ENCODE measurements around the gene MOSPD2. TPM values are rescaled to one million over a fixed set of nuclear protein-coding genes. Genes with fewer than 3 reads are reported as not detected.

The MOSPD2 gene
- total RNA-seq, 1 experiment from 2014 or later, result 6.4 TPM

DNA sequence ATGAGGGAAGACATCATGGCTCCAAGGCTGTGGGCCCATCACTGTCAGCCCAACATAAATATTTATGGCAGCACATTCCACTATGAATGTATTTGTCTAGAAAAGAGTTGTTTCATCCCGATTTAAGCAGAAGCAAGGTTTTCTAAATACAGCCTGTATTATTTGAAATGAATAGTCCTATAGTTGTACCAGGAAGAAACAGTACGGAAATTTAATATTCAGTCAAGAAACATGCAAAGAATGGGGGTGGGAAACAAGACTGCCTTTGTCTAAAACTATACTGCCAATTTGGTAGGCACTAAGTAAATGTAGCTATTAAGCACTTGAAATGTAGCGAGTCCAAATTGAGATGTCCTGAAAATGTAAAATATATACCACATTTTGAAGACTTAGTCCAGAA is 69.1 kb downstream of the MOSPD2 start:
- no peak overlapping the region for H2AK5ac ChIP-seq (ENCODE audit: insufficient read length, low read length)
- no peaks in the 10 kb centered on the region for H3K27me3 Mint-ChIP-seq (ENCODE audit: low read depth)
- H3K9me3 ChIP-seq (ENCODE audit: control insufficient read depth, low read depth, low read length), result peaks cover 6% of the 10 kb centered on the region
- no peak overlapping the region for H2BK15ac ChIP-seq (ENCODE audit: low read depth, low read length)
- H3K4ac ChIP-seq (ENCODE audit: low read depth, low read length), result no peak overlapping the region
- no peak overlapping the region for H3K27ac Mint-ChIP-seq
- no peak overlapping the region for H3K27ac ChIP-seq (ENCODE audit: insufficient read length, low read depth, low read length)
- H3K9me3 Mint-ChIP-seq, result peaks cover 77 to 78% of the 10 kb centered on the region in 2 experiments
- no peak overlapping the region for H3K4me2 ChIP-seq (ENCODE audit: insufficient read depth, insufficient read length, low read length)
- no peak overlapping the region for H4K91ac ChIP-seq (ENCODE audit: insufficient read length, low read depth, low read length)
- H2AFZ ChIP-seq (ENCODE audit: low read length), result no peak overlapping the region
- H3K4me1 Mint-ChIP-seq, result peaks cover 0 to 2% of the 10 kb centered on the region in 2 experiments; a peak in 1 of 4 replicates
- H3K79me2 ChIP-seq (ENCODE audit: insufficient read depth, low read length), result no peaks in the 10 kb centered on the region
- H3K18ac ChIP-seq (ENCODE audit: insufficient read length, low read depth, low read length), result no peak overlapping the region
- no peak overlapping the region for H2BK120ac ChIP-seq (ENCODE audit: low read depth, low read length, poor library complexity, severe bottlenecking)
- WGBS (ENCODE audit: extremely low coverage, insufficient read length, low lambda C conversion rate), result no CpG with 5 or more reads among the region's 3 CpGs
- DNase-seq, result no peak
- H2BK5ac ChIP-seq (ENCODE audit: insufficient read length, low read length), result no peak overlapping the region
- H4K8ac ChIP-seq (replicated peaks; ENCODE audit: insufficient read length, low read depth, low read length), result no peak overlapping the region
- no peak overlapping the region for H3K23ac ChIP-seq (ENCODE audit: insufficient read length, low read depth, low read length)
- H3K4me1 ChIP-seq (ENCODE audit: insufficient read depth, low read length), result no peaks in the 10 kb centered on the region
- H3T11ph ChIP-seq (ENCODE audit: low read length), result no peak overlapping the region
- H3K36me3 Mint-ChIP-seq (ENCODE audit: insufficient read depth in 1 of 3, low read depth in 3 of 3), result no peaks in the 10 kb centered on the region; a peak in 1 of 7 replicates
- no peaks in the 10 kb centered on the region for H3K79me1 ChIP-seq (ENCODE audit: insufficient read depth, low read depth, low read length, poor library complexity, severe bottlenecking)
- no peaks in the 10 kb centered on the region for H4K20me1 ChIP-seq (ENCODE audit: control insufficient read depth, insufficient read depth, insufficient read length)
- H4K5ac ChIP-seq (ENCODE audit: insufficient read length, low read depth, low read length), result no peak overlapping the region
- no peak overlapping the region for H3K14ac ChIP-seq (ENCODE audit: insufficient read depth, low read length)
- no peak overlapping the region for H3K4me3 Mint-ChIP-seq
- H3K23me2 ChIP-seq (ENCODE audit: insufficient read length, low read depth, low read length, poor library complexity, severe bottlenecking), result no peaks in the 10 kb centered on the region
- H3K56ac ChIP-seq (ENCODE audit: insufficient read length, low read depth, low read length), result no peak overlapping the region
- no peak overlapping the region for H3K9ac ChIP-seq (ENCODE audit: extremely low read depth, insufficient read length, low read length)
- TF ChIP-seq, protein P1, sequence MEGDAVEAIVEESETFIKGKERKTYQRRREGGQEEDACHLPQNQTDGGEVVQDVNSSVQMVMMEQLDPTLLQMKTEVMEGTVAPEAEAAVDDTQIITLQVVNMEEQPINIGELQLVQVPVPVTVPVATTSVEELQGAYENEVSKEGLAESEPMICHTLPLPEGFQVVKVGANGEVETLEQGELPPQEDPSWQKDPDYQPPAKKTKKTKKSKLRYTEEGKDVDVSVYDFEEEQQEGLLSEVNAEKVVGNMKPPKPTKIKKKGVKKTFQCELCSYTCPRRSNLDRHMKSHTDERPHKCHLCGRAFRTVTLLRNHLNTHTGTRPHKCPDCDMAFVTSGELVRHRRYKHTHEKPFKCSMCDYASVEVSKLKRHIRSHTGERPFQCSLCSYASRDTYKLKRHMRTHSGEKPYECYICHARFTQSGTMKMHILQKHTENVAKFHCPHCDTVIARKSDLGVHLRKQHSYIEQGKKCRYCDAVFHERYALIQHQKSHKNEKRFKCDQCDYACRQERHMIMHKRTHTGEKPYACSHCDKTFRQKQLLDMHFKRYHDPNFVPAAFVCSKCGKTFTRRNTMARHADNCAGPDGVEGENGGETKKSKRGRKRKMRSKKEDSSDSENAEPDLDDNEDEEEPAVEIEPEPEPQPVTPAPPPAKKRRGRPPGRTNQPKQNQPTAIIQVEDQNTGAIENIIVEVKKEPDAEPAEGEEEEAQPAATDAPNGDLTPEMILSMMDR (conservative IDR thresholded peaks at IDR 0.05), result no peak
- H3K27me3 ChIP-seq (ENCODE audit: insufficient read depth, low read length), result no peaks in the 10 kb centered on the region
- H2BK12ac ChIP-seq (ENCODE audit: insufficient read length, low read depth, low read length), result no peak overlapping the region
- H2BK20ac ChIP-seq (ENCODE audit: low read depth, low read length, poor library complexity, severe bottlenecking), result no peak overlapping the region

Data from H9 (cell line).